HG03139 (cell line): ENCODE data around the gene KNCN.

Experiments
- ATAC-seq: cut with Tn5 transposase; IDR thresholded peaks from one replicate; pipeline ENCODE4 v1.9.1; 2021; ENCODE audit not compliant: unreplicated experiment

KNCN gene

GRCh38 chr1:46569116-46569515, 17.7 kb upstream of the KNCN start:
- no peak for ATAC-seq

- no peak for ATAC-seq
Observed at GRCh38 chr1:46568461-46568891, 17.0 kb upstream of the KNCN start.

- no peak for ATAC-seq
Observed at GRCh38 chr1:46563341-46563740, 11.9 kb upstream of the KNCN start.

- ATAC-seq: no peak
Observed at GRCh38 chr1:46562498-46562897, 11.1 kb upstream of the KNCN start.

- no peak for ATAC-seq
Observed at GRCh38 chr1:46558966-46559365, 7.5 kb upstream of the KNCN start.

GRCh38 chr1:46558141-46558963, 6.9 kb upstream of the KNCN start:
- ATAC-seq: no peak

GRCh38 chr1:46557403-46557802, 6.0 kb upstream of the KNCN start:
- no peak for ATAC-seq

GRCh38 chr1:46556822-46557221, 5.4 kb upstream of the KNCN start:
- ATAC-seq: no peak

GRCh38 chr1:46555826-46556619, 4.6 kb upstream of the KNCN start:
- no peak for ATAC-seq

GRCh38 chr1:46554597-46555381, 3.3 kb upstream of the KNCN start:
- ATAC-seq: no peak

GRCh38 chr1:46554236-46554596, 2.8 kb upstream of the KNCN start:
- no peak for ATAC-seq

- ATAC-seq: no peak
Observed at GRCh38 chr1:46553506-46553905, 2.1 kb upstream of the KNCN start.

GRCh38 chr1:46552357-46553237, 1.1 kb upstream of the KNCN start:
- ATAC-seq: no peak

- ATAC-seq: no peak
Observed at GRCh38 chr1:46550751-46551231, 656 bp downstream of the KNCN start.

- ATAC-seq: no peak
Observed at GRCh38 chr1:46549697-46550681, 1.5 kb downstream of the KNCN start.

GRCh38 chr1:46547481-46548383, 3.7 kb downstream of the KNCN start:
- ATAC-seq: no peak

GRCh38 chr1:46546210-46546609, 5.2 kb downstream of the KNCN start:
- no peak for ATAC-seq

- no peak for ATAC-seq
Observed at GRCh38 chr1:46545784-46546183, 5.7 kb downstream of the KNCN start.
